Measurements from ENCODE around the gene DGKH.
"Not testable (repeated sequence)": the region's sequence is repeated elsewhere in the genome, so short reads cannot be mapped to it uniquely, and the experiment has no call there.

The DGKH gene

DNA sequence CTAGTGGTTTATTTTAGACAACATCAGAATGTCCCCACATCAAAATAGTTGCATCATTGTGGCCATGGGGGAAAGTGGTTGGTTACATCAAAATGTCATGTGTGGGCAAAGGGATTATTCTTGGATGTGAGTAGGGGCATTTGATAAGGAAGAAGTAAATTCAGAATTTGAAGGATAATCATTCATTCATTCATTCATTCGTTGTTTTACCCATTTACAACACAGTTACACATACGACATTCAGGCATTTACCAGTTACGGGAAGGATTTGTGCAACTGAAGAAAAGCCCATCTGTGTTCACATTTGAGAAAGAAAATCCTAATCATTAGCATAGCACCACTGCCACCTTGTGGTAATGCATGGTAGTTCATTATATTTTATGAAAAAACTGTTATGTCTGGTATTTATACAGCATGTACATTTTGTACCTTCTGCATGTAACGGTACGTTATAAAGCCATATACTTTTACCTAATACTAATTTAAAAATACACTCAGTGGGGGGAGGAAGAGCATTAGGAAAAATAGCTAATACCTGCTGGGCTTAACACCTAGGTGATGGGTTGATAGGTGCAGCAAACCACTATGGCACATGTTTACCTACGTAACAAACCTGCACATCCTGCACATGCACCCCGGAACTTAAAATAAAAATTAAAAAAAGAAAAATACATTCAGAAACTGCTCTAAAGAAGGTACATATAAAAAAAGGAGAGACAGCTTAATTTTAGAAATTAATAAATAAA, 62.1 kb downstream of the DGKH start:
- no peak for DNase-seq (ENCODE audit: low read depth in 2 of 2)

- DNase-seq (ENCODE audit: low read depth in 2 of 2) = no peak
These were observed 64.4 kb downstream of the DGKH start for GRCh38 chr13:42112864-42113263.

- no peak for DNase-seq (ENCODE audit: low read depth in 2 of 2)
These were observed 65.0 kb downstream of the DGKH start for GRCh38 chr13:42113478-42113877.

- DNase-seq (ENCODE audit: low read depth in 2 of 2) = no peak
These were observed 65.8 kb downstream of the DGKH start for GRCh38 chr13:42114278-42114677.

GRCh38 chr13:42114912-42115311, 66.5 kb downstream of the DGKH start:
- DNase-seq (ENCODE audit: low read depth in 2 of 2) = no peak

DNA sequence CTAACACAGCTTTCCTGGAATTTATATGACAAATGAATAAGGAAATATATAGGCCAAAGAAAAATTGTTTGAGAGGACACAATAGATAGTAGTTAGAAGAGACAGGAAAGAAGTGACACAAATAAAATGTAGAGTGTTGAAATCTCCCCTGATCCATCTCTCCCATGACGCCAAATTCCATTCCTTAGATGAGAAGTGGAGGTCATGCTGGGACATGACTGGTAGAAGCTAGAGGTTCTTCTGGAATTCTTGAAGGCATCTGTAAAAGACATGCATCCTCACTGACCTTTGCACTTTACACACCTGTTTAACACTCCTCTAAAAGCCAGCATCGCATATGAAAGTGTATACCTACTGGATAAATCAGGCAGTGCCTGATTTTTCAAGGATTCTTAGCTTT, 67.8 kb downstream of the DGKH start:
- DNase-seq (ENCODE audit: low read depth in 2 of 2) = no peak

DNA sequence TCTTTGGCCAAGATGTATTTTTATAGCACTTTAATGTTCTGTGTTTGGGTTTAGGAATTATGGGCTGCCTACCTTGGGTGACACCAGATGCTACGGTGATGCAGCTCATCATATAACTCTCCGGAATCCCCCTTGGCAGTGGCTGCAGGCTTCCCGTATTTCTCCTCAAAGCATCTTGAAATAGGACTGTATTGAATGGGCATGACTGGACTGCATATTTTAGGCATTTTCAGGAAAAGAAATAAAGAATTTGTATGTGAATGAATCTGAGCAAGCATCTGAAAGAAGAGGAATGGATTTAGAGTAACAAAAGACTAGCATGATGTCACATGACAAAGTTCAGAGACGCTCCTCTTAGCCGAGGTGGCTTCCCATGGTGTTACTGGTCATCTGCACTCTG, 70.6 kb downstream of the DGKH start:
- no peak for DNase-seq (ENCODE audit: low read depth in 2 of 2)

GRCh38 chr13:42119875-42120274, 71.4 kb downstream of the DGKH start:
- no peak for DNase-seq (ENCODE audit: low read depth in 2 of 2)

DNA sequence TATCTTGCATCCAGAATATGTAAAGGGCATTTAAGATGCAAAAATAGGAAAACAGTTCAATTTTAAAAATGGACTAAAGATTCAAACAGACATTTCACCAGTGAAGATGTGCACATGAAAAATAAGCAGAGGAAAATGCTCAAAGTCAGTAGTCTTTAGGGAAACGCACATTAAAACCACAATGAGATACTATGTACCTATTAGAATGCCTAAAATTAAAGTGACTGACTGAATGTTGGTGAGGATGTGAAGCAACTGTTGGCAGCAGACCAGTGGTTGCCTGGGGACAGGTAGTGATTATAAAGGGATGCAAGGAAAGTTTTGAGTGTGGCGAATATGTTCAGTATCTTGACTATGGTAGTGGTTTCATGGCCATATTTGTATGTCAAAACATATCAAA, 75.2 kb downstream of the DGKH start:
- no peak for DNase-seq (ENCODE audit: low read depth in 2 of 2)

- no peak for DNase-seq (ENCODE audit: low read depth in 2 of 2)
These were observed 76.6 kb downstream of the DGKH start for GRCh38 chr13:42125046-42125445.

DNA sequence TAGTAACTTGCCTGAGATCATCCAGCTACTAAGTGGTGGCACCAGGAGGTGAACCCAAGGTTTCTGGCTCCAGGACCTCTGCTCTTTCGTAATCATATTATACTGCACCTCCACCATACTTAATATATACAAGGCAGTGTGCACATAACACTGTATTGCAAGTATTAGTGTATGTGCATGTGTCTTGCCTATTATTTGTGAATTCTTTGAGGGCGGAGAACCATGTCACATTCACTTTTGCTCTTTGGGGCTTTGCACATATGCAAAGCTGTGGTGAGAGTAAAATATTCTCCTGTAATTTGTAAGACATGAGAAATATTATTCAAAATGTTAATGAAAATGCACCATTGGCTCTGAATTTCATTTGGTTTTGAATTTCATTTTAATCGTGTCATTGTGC, 78.6 kb downstream of the DGKH start:
- no peak for DNase-seq (ENCODE audit: low read depth in 2 of 2)

- DNase-seq (ENCODE audit: low read depth in 2 of 2) = no peak
These were observed 80.6 kb downstream of the DGKH start for GRCh38 chr13:42129033-42129432.

- no peak for DNase-seq (ENCODE audit: low read depth in 2 of 2)
These were observed 88.1 kb downstream of the DGKH start for GRCh38 chr13:42136518-42136917.

GRCh38 chr13:42137856-42138537, 89.5 kb downstream of the DGKH start:
- DNase-seq (ENCODE audit: low read depth in 2 of 2) = no peak

DNA sequence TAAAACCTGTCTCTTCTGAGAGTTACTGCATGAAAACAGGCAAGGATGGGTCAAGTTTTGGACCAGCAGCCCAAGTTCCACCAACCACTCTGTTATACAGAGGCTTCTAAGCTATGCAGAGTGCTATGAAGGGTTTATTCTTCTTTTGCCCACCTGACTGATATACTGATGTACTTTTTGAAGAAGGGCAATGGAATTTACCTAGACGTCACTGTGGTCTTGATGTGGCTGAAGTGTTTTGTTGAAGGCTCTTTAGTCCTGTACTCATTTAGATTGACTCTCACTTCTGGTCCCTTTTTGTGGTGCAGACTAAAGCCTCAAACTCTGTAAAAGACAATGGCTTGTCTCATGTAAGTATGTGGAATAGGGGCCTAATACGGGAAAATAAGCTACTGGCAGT, 92.0 kb downstream of the DGKH start:
- no peak for DNase-seq (ENCODE audit: low read depth in 2 of 2)

- not testable (repeated sequence) for DNase-seq (ENCODE audit: low read depth in 2 of 2)
These were observed 92.6 kb downstream of the DGKH start for GRCh38 chr13:42141052-42141451.

DNA sequence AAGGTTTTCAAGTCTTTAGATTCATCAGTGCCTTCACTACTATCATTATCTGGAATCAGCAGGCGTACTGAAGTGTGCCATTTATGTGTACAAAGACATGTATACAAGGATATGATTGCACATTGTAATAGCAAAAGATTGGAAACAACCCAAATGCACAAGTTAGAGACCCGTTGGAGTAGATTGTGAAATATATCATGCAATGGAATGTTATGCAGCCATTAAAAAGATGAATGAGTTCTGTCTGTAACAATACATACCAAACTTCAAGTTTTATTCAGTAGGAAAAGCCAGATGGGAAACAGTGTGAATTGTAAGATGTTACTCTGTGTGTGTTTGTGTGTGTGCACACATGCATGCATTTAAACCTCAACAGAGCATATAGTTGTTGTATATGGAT, 97.9 kb downstream of the DGKH start:
- DNase-seq (ENCODE audit: low read depth in 2 of 2) = no peak

- no peak for DNase-seq (ENCODE audit: low read depth in 2 of 2)
These were observed 100.1 kb downstream of the DGKH start for GRCh38 chr13:42148538-42148937.

DNA sequence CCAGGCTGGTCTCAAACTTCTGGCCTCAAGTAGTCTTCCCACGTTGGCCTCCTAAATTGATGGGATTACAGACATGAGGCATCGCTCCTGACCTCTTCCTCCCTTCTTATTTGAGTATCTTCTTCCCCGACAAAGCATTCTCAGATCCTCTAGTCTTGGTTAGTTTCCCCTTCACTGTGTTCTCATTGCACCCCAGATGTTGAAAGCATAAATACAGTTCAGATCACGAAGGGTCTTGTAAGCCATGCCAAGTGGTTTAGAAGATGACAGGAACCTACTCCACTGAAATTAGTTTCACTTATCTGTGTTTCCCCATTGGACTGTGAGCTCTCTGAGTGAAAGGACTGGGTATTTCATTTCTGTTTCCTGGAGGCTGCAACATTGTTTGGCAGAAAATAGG, 100.7 kb downstream of the DGKH start:
- no peak for DNase-seq (ENCODE audit: low read depth in 2 of 2)

- no peak for DNase-seq (ENCODE audit: low read depth in 2 of 2)
These were observed 103.3 kb downstream of the DGKH start for GRCh38 chr13:42151781-42152180.

GRCh38 chr13:42152495-42152894, 104.0 kb downstream of the DGKH start:
- no peak for DNase-seq (ENCODE audit: low read depth in 2 of 2)

GRCh38 chr13:42153199-42154113, 105.0 kb downstream of the DGKH start:
- DNase-seq (ENCODE audit: low read depth in 2 of 2) = no peak

- DNase-seq (ENCODE audit: low read depth in 2 of 2) = no peak
These were observed 106.8 kb downstream of the DGKH start for GRCh38 chr13:42155251-42155650.

Data from stimulated activated CD8-positive, alpha-beta memory T cell treated with anti-CD3 and anti-CD28 coated beads, Interleukin-2, amount 100 ng/mL, for 48 hours (primary cell).